Endothelial cell of umbilical vein (primary cell): ENCODE results near the gene LMNA.

Experiments
- POLR2A ChIP-seq: IDR thresholded peaks from 2 replicates; pipeline ENCODE4 v1.6.1; 2012; ENCODE audit warnings: low read depth, mild to moderate bottlenecking, control low read depth, low read length
- TF ChIP-seq, protein P1 (sequence below): IDR thresholded peaks from 2 replicates; pipeline ENCODE4 v1.6.1; 2011; ENCODE audit not compliant: insufficient read depth, insufficient read length
- TF ChIP-seq, protein P2 (sequence below), 2 donors: IDR thresholded peaks; 1 replicate in 1 of 2; 2 replicates in 1 of 2; pipeline ENCODE4 v1.5.1; 2011; ENCODE audit warnings: low read length in 2 of 2, mild to moderate bottlenecking in 2 of 2, moderate library complexity in 2 of 2, control low read depth in 1 of 2, inconsistent platforms in 1 of 2, low read depth in 1 of 2; ENCODE audit not compliant: insufficient read depth in 1 of 2; ENCODE audit errors: extremely low read depth in 1 of 2

DNA sequence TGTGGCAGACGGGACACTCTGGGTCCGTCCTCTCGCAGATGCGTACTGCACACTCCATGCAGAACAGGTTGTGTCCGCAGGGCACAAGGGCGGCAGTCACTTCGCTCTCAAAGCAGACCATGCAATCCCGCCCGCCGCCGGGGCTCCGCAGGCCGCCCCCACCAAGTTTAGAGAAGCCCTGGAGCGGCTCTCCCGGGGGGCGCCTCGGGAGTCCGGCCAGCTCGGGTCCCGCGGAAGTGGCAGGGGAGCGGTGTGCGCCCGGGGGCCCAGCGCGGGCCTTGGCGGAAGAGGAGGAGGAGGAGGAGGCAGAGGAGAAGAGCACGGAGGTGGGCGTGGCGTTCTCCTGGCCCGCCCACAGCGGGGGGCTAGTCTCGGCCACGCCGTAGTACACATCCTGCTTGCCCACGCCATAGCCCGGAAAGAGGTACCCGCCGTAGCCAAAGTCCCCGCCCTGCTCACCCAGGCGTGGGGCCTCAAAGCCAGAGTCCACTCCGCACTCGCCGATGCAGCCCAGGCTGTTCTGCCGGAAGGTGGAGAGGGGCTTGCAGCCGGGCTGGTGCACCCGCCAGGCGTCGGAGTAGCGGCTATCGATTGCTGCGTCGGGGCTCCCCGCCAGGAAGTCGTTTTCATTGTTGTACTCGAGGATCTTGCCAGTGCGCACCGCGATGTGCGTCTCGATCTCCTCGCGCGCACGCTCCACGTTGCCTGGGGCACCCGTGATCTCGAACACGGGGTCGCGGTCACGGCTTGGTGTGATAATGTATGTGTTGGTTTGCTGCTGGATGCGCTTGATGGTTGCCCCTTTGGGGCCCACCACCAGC lies 37.7 kb upstream of the LMNA start:
- no peak for TF ChIP-seq POLR2A
- TF ChIP-seq, protein P1, sequence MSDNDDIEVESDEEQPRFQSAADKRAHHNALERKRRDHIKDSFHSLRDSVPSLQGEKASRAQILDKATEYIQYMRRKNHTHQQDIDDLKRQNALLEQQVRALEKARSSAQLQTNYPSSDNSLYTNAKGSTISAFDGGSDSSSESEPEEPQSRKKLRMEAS = no peak
- TF ChIP-seq, protein P2, sequence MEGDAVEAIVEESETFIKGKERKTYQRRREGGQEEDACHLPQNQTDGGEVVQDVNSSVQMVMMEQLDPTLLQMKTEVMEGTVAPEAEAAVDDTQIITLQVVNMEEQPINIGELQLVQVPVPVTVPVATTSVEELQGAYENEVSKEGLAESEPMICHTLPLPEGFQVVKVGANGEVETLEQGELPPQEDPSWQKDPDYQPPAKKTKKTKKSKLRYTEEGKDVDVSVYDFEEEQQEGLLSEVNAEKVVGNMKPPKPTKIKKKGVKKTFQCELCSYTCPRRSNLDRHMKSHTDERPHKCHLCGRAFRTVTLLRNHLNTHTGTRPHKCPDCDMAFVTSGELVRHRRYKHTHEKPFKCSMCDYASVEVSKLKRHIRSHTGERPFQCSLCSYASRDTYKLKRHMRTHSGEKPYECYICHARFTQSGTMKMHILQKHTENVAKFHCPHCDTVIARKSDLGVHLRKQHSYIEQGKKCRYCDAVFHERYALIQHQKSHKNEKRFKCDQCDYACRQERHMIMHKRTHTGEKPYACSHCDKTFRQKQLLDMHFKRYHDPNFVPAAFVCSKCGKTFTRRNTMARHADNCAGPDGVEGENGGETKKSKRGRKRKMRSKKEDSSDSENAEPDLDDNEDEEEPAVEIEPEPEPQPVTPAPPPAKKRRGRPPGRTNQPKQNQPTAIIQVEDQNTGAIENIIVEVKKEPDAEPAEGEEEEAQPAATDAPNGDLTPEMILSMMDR (IDR thresholded peaks at IDR 0.05; ENCODE audit: extremely low read depth in 1 of 2, insufficient read depth in 1 of 2, low read depth in 1 of 2, low read length in 2 of 2) = no peak
